PC-9 (cell line): ENCODE results near the gene MSH4.
"Not testable (repeated sequence)": the region's sequence is repeated elsewhere in the genome, so short reads cannot be mapped to it uniquely, and the experiment has no call there.

ENCODE experiments used
- EZH2 ChIP-seq: fragments of 200-600 bp; sonication (generic); IDR thresholded peaks from 2 replicates; pipeline ENCODE4 v1.8.0; 2017; ENCODE audit warnings: antibody characterized with exemption, low read depth
- TF ChIP-seq, protein P1 (sequence below): fragments of 200-600 bp; sonication (generic); conservative IDR thresholded peaks from 2 replicates; pipeline ENCODE4 v1.6.1; 2017; ENCODE audit warnings: mixed run types, antibody characterized with exemption, mild to moderate bottlenecking, moderate library complexity

DNA sequence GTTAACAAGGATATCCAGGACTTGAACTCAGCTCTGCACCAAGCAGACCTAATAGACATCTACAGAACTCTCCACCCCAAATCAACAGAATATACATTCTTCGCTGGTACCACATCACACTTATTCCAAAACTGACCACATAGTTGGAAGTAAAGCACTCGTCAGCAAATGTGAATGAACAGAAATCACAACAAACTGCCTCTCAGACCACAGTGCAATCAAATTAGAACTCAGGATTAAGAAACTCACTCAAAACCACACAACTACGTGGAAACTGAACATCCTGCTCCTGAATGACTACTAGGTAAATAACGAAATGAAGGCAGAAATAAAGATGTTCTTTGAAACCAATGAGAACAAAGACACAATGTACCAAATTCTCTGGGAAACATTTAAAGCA lies 16.5 kb upstream of the MSH4 start:
- TF ChIP-seq EZH2, result not testable (repeated sequence)
- TF ChIP-seq, protein P1, sequence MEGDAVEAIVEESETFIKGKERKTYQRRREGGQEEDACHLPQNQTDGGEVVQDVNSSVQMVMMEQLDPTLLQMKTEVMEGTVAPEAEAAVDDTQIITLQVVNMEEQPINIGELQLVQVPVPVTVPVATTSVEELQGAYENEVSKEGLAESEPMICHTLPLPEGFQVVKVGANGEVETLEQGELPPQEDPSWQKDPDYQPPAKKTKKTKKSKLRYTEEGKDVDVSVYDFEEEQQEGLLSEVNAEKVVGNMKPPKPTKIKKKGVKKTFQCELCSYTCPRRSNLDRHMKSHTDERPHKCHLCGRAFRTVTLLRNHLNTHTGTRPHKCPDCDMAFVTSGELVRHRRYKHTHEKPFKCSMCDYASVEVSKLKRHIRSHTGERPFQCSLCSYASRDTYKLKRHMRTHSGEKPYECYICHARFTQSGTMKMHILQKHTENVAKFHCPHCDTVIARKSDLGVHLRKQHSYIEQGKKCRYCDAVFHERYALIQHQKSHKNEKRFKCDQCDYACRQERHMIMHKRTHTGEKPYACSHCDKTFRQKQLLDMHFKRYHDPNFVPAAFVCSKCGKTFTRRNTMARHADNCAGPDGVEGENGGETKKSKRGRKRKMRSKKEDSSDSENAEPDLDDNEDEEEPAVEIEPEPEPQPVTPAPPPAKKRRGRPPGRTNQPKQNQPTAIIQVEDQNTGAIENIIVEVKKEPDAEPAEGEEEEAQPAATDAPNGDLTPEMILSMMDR, result not testable (repeated sequence)
